ENCODE results near the gene SPINK9. TPM values are rescaled to one million over a fixed set of nuclear protein-coding genes. Genes with fewer than 3 reads are reported as not detected.

SPINK9 gene
- total and polyA plus RNA-seq, 2 of the 4 experiments (the other 2 are of a cell fraction): not detected

GRCh38 chr5:148312153-148312552 lies 23.2 kb upstream of the SPINK9 start, which contains the start of gene SPINK7:
SPINK7 (plus strand) TSS chr5:148312423; CDS start chr5:148312484, 61 bp downstream.
- in situ Hi-C loops (cut with MboI; ENCODE audit: low sequenced_read_pairs): no loop called here

More at GRCh38 chr5:148312153-148312552, 23.2 kb upstream of the SPINK9 start, which contains the start of gene SPINK7:
- H3K4me3 ChIP-seq (ENCODE audit: insufficient read depth, low read depth, low read length): no peak within 1 kb of the TSS
- no peak within 1 kb of the TSS for H3K9ac ChIP-seq (ENCODE audit: low read depth, low read length)
- no peak within 1 kb of the TSS for H2BK15ac ChIP-seq (ENCODE audit: low read depth, low read length)
- TF ChIP-seq NFE2L2 (IDR thresholded peaks at IDR 0.05; ENCODE audit: low read depth, low read length) (no peak), USF2 (IDR thresholded peaks at IDR 0.05; ENCODE audit: low read depth, low read length) (no peak), RAD21 (IDR thresholded peaks at IDR 0.05; ENCODE audit: low read length) (no peak), CEBPB (IDR thresholded peaks at IDR 0.05; ENCODE audit: low read depth, low read length) (no peak), MXI1 (IDR thresholded peaks at IDR 0.05; ENCODE audit: borderline replicate concordance, low read depth, low read length) (no peak), MAZ (IDR thresholded peaks at IDR 0.05; ENCODE audit: borderline replicate concordance, low read depth, low read length) (no peak), FOS (IDR thresholded peaks at IDR 0.05; ENCODE audit: low read depth, low read length) (no peak), MAFK (IDR thresholded peaks at IDR 0.05; ENCODE audit: low read depth, low read length) (no peak), POLR2A (IDR thresholded peaks at IDR 0.05; ENCODE audit: low read depth, low read length) (no peak), CHD1 (IDR thresholded peaks at IDR 0.05; ENCODE audit: low read depth, low read length) (no peak), SMC3 (IDR thresholded peaks at IDR 0.05; ENCODE audit: low read depth, low read length) (no peak), RFX5 (IDR thresholded peaks at IDR 0.05; ENCODE audit: low read depth, low read length) (no peak), BHLHE40 (IDR thresholded peaks at IDR 0.05; ENCODE audit: low read depth, low read length) (no peak), RCOR1 (IDR thresholded peaks at IDR 0.05; ENCODE audit: insufficient replicate concordance, low read length) (no peak)
- TF ChIP-seq, protein P1, sequence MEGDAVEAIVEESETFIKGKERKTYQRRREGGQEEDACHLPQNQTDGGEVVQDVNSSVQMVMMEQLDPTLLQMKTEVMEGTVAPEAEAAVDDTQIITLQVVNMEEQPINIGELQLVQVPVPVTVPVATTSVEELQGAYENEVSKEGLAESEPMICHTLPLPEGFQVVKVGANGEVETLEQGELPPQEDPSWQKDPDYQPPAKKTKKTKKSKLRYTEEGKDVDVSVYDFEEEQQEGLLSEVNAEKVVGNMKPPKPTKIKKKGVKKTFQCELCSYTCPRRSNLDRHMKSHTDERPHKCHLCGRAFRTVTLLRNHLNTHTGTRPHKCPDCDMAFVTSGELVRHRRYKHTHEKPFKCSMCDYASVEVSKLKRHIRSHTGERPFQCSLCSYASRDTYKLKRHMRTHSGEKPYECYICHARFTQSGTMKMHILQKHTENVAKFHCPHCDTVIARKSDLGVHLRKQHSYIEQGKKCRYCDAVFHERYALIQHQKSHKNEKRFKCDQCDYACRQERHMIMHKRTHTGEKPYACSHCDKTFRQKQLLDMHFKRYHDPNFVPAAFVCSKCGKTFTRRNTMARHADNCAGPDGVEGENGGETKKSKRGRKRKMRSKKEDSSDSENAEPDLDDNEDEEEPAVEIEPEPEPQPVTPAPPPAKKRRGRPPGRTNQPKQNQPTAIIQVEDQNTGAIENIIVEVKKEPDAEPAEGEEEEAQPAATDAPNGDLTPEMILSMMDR (conservative IDR thresholded peaks at IDR 0.05; ENCODE audit: low read depth, low read length): no peak
- TF ChIP-seq, protein P2, sequence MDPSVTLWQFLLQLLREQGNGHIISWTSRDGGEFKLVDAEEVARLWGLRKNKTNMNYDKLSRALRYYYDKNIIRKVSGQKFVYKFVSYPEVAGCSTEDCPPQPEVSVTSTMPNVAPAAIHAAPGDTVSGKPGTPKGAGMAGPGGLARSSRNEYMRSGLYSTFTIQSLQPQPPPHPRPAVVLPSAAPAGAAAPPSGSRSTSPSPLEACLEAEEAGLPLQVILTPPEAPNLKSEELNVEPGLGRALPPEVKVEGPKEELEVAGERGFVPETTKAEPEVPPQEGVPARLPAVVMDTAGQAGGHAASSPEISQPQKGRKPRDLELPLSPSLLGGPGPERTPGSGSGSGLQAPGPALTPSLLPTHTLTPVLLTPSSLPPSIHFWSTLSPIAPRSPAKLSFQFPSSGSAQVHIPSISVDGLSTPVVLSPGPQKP (IDR thresholded peaks at IDR 0.05; ENCODE audit: borderline replicate concordance, low read depth, low read length): no peak
- CTCF ChIA-PET: no interaction called here
- H4K5ac ChIP-seq (ENCODE audit: low read depth, low read length): no peak within 1 kb of the TSS
- no TSS peak for BruUV-seq (replicated peaks)
- no peak within 1 kb of the TSS for H3K56ac ChIP-seq (ENCODE audit: extremely low read depth, insufficient read depth, low read length)
- H2AK9ac ChIP-seq (replicated peaks; ENCODE audit: low read depth, low read length, poor library complexity): no peak within 1 kb of the TSS
- H3K4ac ChIP-seq (ENCODE audit: low read depth, low read length): no peak within 1 kb of the TSS
- H4K20me1 ChIP-seq (ENCODE audit: insufficient read depth, low read length): no peaks in the 10 kb centered on the region
- no peak within 1 kb of the TSS for H4K8ac ChIP-seq (ENCODE audit: low read depth in 2 of 2, low read length in 2 of 2)
- no peaks in the 10 kb centered on the region for H3K9me3 ChIP-seq (ENCODE audit: control insufficient read depth, insufficient read depth, low read length)
- no peak within 1 kb of the TSS for H2AFZ ChIP-seq (replicated peaks; ENCODE audit: low read length, poor library complexity)
- dilution Hi-C loops (cut with HindIII; ENCODE audit: low sequenced_read_pairs, unreplicated experiment) (no loop called here), intact Hi-C loops (cut with micrococcal nuclease) (no loop called here)
- H3K36me3 ChIP-seq (ENCODE audit: control insufficient read depth, insufficient read depth, low read length): no peaks in the 10 kb centered on the region
- H3K4me2 ChIP-seq (ENCODE audit: low read depth, low read length): no peak within 1 kb of the TSS
- H4K91ac ChIP-seq (ENCODE audit: insufficient read depth, low read depth, low read length): no peak within 1 kb of the TSS
- H2BK120ac ChIP-seq (ENCODE audit: low read depth, low read length): no peak within 1 kb of the TSS
- H3K18ac ChIP-seq (ENCODE audit: low read depth, low read length): no peak within 1 kb of the TSS
- DNase-seq: no peak
- H3K27ac ChIP-seq (ENCODE audit: insufficient read depth, low read length): no peak within 1 kb of the TSS
- no peak within 1 kb of the TSS for H2BK5ac ChIP-seq (ENCODE audit: low read depth, low read length, poor library complexity, severe bottlenecking)
- WGBS, 2 experiments (ENCODE audit: extremely low coverage in 2 of 2, insufficient read length in 1 of 2): no CpG with 5 or more reads among the region's 3 CpGs
- H3K4me1 ChIP-seq (ENCODE audit: control insufficient read depth, insufficient read depth, low read length): no peaks in the 10 kb centered on the region
- no peak within 1 kb of the TSS for H3K23ac ChIP-seq (ENCODE audit: low read depth, low read length)
- H3K9me1 ChIP-seq (ENCODE audit: insufficient read depth, low read length): no peaks in the 10 kb centered on the region
- H3K14ac ChIP-seq (replicated peaks; ENCODE audit: low read depth, low read length): no peak within 1 kb of the TSS
- no peak within 1 kb of the TSS for H2BK20ac ChIP-seq (ENCODE audit: low read depth, low read length)
- no peak within 1 kb of the TSS for H2AK5ac ChIP-seq (ENCODE audit: low read depth, low read length)
- POLR2A ChIA-PET (ENCODE audit: unreplicated experiment): no interaction called here
- H3K79me1 ChIP-seq (ENCODE audit: low read depth in 1 of 2, low read length in 2 of 2): no peaks in the 10 kb centered on the region
- ATAC-seq (ENCODE audit: low read depth): no peak
- H3K27me3 ChIP-seq (ENCODE audit: control insufficient read depth, insufficient read depth, low read length): no peaks in the 10 kb centered on the region
